MCF 10A (cell line): Measurements from ENCODE around the gene ELMO1. TPM values are rescaled to one million over a fixed set of nuclear protein-coding genes. Genes with fewer than 3 reads are reported as not detected.

ENCODE experiments used
- BruUV-seq: library from RNA; stranded (reverse); fragments of 400-500 nt; replicated peaks from 2 replicates; lab custom pipeline; 2021; lab: Mats Ljungman, UMichigan
- CTCF ChIA-PET: fragments of 300-600 bp; sonication (Branson Sonifier 250); formaldehyde crosslinking; extraction: SDS; loops from one replicate; lab custom pipeline; 2021; ENCODE audit warnings: antibody characterized with exemption, inconsistent platforms; lab: Yijun Ruan, JAX
- POLR2A ChIA-PET: fragments of 300-600, 350-650 bp; sonication (Branson Sonifier 250); formaldehyde crosslinking; extraction: SDS; loops from one replicate; lab custom pipeline; 2020; ENCODE audit warnings: antibody characterized with exemption, inconsistent platforms; lab: Yijun Ruan, JAX
- DNase-seq: peaks from one replicate; pipeline ENCODE4 v3.0.0-alpha.2; 2018; ENCODE audit not compliant: unreplicated experiment
- H3K27ac Mint-ChIP-seq: one replicate; pipeline ENCODE4 v1.8.0; 2022; ENCODE audit warnings: mild to moderate bottlenecking, low read depth, mixed read lengths; ENCODE audit not compliant: unreplicated experiment
- H3K27me3 Mint-ChIP-seq: one replicate; pipeline ENCODE4 v1.8.0; 2022; ENCODE audit warnings: mixed read lengths; ENCODE audit not compliant: insufficient read depth, unreplicated experiment
- H3K36me3 Mint-ChIP-seq: one replicate; pipeline ENCODE4 v1.8.0; 2022; ENCODE audit warnings: mild to moderate bottlenecking, moderate library complexity, mixed read lengths; ENCODE audit not compliant: insufficient read depth, unreplicated experiment
- H3K4me1 Mint-ChIP-seq: one replicate; pipeline ENCODE4 v1.8.0; 2022; ENCODE audit warnings: mixed read lengths; ENCODE audit not compliant: insufficient read depth, unreplicated experiment
- H3K4me3 Mint-ChIP-seq: one replicate; pipeline ENCODE4 v1.8.0; 2022; ENCODE audit warnings: mild to moderate bottlenecking, moderate library complexity, mixed read lengths; ENCODE audit not compliant: unreplicated experiment
- H3K9me3 Mint-ChIP-seq: one replicate; pipeline ENCODE4 v1.8.0; 2022; ENCODE audit warnings: mixed read lengths; ENCODE audit not compliant: unreplicated experiment
- intact Hi-C: fragments of 100-400 bp; cut with micrococcal nuclease; formaldehyde crosslinking; loops from 2 replicates; pipeline ENCODE4 v1.14.1; 2022
- total RNA-seq: library from RNA; stranded (reverse); gene quantifications from 2 replicates; pipeline ENCODE4 v1.2.3, GENCODE V29; 2022
- TF ChIP-seq, protein P1 (sequence below): fragments of 200-600 bp; IDR thresholded peaks from one replicate; pipeline ENCODE4 v1.8.0; 2022; ENCODE audit warnings: antibody characterized with exemption, mild to moderate bottlenecking; ENCODE audit not compliant: unreplicated experiment

The ELMO1 gene
- total RNA-seq, 1 experiment from 2014 or later: 0.30 TPM

DNA sequence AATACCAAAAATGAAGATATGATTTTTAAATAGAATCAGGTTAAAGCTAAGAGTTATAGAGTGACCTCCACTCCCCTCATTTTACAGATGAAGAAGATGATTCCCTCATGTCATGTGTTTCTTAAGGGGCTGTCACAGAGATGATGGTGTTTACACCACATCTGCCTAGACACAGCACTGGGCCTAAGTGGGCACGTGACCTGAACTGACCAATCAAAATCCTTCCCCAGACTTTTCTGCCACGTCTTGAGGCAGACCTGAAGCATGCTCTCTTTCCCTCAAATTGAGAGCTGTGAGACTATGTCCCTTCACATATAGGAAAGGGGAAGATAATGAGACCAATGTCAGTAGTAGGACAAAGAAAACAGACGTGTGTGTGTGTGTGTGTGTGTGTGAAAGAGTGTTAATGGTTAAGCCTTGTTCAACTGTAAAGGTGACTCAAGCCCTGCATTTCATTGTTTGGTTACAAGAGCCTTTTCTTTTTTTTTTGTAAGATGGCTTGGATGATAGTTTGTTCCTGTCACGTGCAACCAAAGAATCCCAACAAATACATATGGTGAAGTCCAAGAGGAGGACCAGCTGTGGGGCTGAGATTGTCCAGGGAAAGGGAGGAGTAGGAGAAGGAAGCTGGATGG is 551.6 kb downstream of the ELMO1 start:
- no peak for DNase-seq
- ChIA-PET CTCF (interaction anchor here (1.0 kb wide), 1 partner anchor 415 kb away, joined by 3 read pairs; no protein-coding TSS in a partner anchor), POLR2A (interaction anchor here (1.2 kb wide), 1 partner anchor 15 kb away, joined by 4 read pairs; no protein-coding TSS in a partner anchor)
- Mint-ChIP-seq H3K9me3 (no peaks in the 10 kb centered on the region), H3K27ac (no peak overlapping the region), H3K4me1 (peaks cover 6% of the 10 kb centered on the region), H3K27me3 (no peaks in the 10 kb centered on the region), H3K36me3 (no peaks in the 10 kb centered on the region), H3K4me3 (no peak overlapping the region)
- intact Hi-C loops: no loop called here
- TF ChIP-seq, protein P1, sequence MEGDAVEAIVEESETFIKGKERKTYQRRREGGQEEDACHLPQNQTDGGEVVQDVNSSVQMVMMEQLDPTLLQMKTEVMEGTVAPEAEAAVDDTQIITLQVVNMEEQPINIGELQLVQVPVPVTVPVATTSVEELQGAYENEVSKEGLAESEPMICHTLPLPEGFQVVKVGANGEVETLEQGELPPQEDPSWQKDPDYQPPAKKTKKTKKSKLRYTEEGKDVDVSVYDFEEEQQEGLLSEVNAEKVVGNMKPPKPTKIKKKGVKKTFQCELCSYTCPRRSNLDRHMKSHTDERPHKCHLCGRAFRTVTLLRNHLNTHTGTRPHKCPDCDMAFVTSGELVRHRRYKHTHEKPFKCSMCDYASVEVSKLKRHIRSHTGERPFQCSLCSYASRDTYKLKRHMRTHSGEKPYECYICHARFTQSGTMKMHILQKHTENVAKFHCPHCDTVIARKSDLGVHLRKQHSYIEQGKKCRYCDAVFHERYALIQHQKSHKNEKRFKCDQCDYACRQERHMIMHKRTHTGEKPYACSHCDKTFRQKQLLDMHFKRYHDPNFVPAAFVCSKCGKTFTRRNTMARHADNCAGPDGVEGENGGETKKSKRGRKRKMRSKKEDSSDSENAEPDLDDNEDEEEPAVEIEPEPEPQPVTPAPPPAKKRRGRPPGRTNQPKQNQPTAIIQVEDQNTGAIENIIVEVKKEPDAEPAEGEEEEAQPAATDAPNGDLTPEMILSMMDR: no peak
- BruUV-seq: no TSS peak

DNA sequence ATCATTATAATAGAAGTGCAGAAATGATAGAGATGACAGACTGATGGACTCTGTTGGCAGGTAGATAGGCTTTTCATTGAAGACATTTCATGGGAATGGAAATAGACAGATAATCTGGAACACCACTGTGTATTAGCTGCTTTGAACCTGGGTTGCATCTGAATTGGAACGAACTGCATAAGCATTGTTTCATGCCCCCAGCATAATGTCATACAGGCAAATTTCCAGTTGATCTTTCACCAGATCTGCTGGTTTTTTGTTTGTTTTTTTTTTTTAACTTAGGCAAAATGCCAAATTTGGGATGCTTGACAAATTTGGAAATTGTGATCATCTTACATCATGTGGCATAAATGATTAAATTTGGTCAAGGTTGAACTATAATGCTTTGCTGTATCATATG is 552.2 kb downstream of the ELMO1 start:
- H3K9me3 Mint-ChIP-seq: no peaks in the 10 kb centered on the region
- H3K4me3 Mint-ChIP-seq: no peak overlapping the region
- intact Hi-C loops: no loop called here
- no peaks in the 10 kb centered on the region for H3K27me3 Mint-ChIP-seq
- ChIA-PET POLR2A (interaction anchor here (1.2 kb wide), 1 partner anchor 15 kb away, joined by 4 read pairs; no protein-coding TSS in a partner anchor), CTCF (no interaction called here)
- H3K4me1 Mint-ChIP-seq: peaks cover 6% of the 10 kb centered on the region
- TF ChIP-seq, protein P1: no peak
- no TSS peak for BruUV-seq
- H3K36me3 Mint-ChIP-seq: no peaks in the 10 kb centered on the region
- no peak for DNase-seq
- H3K27ac Mint-ChIP-seq: no peak overlapping the region

DNA sequence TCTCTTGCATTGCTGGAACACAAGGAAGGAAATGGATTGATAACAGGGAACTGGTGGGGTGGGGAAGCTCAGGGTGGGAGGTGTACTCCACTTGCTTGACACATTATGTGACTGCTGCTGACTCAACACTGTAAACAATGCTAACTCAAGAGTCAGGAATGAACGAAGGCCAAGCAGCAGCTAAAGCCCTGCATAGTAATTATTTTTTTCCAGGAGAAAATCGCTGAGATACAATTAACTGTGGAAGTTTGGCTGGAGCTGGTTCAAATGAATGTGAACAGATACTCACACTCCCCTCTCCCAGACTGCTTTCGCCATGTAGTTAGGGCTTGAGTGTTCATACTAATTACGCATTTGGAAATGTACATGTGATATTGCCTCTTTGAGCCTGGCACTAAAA is 553.5 kb downstream of the ELMO1 start:
- Mint-ChIP-seq H3K36me3 (no peaks in the 10 kb centered on the region), H3K27ac (no peak overlapping the region), H3K27me3 (no peaks in the 10 kb centered on the region), H3K9me3 (no peaks in the 10 kb centered on the region), H3K4me3 (no peak overlapping the region), H3K4me1 (peaks cover 6% of the 10 kb centered on the region)
- DNase-seq: no peak
- TF ChIP-seq, protein P1: no peak
- no TSS peak for BruUV-seq
- intact Hi-C loops: no loop called here
- ChIA-PET CTCF (interaction anchor here (0.7 to 1.1 kb wide), 3 partner anchors 8 to 108 kb away, joined by 3 read pairs; no protein-coding TSS in a partner anchor), POLR2A (no interaction called here)

DNA sequence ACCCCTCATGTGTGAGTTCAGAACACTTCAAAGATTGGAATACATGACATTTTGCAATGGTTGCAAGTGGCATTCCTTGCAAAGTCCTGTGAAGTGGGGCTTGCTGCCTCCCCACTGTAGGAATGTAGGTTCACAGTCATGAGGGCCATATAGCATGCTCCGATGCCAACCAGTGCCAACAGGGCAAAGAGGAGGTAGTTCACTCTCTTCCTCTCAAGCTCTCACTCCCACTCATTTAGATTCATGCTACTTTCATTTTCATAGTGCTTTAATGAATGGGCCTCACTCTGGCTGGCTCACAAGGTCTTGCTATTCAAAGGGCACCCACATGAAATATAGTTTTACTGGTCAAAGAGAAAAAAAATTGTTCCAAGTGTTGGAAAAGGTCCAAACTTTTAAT is 554.5 kb downstream of the ELMO1 start:
- no peaks in the 10 kb centered on the region for H3K9me3 Mint-ChIP-seq
- ChIA-PET POLR2A (no interaction called here), CTCF (interaction anchor here (1.1 kb wide), 1 partner anchor 9 kb away, joined by 3 read pairs; no protein-coding TSS in a partner anchor)
- no peaks in the 10 kb centered on the region for H3K36me3 Mint-ChIP-seq
- no peaks in the 10 kb centered on the region for H3K27me3 Mint-ChIP-seq
- no peak for DNase-seq
- intact Hi-C loops: no loop called here
- no peak overlapping the region for H3K27ac Mint-ChIP-seq
- H3K4me3 Mint-ChIP-seq: no peak overlapping the region
- peaks cover 6% of the 10 kb centered on the region for H3K4me1 Mint-ChIP-seq
- TF ChIP-seq, protein P1: no peak
- BruUV-seq: no TSS peak
